Kidney (tissue), 14 donors: ENCODE measurements around the gene KIF5A. TPM values are rescaled to one million over a fixed set of nuclear protein-coding genes. Genes with fewer than 3 reads are reported as not detected.

Experiments used
- DNase-seq, 5 donors: peaks; one replicate each; pipeline ENCODE4 v3.0.0-alpha.2; 2013 to 2020
- FAIRE-seq: peaks from 2 replicates; lab custom pipeline; 2012; peaks lifted over from hg19 to GRCh38; lab: Jason Lieb, UNC
- H3K27ac ChIP-seq, 2 donors: one replicate each; pipeline ENCODE4 v1.7.0; 2013; ENCODE audit warnings: low read depth in 2 of 2, low read length in 2 of 2, inconsistent platforms in 1 of 2
- H3K27me3 ChIP-seq: one replicate; pipeline ENCODE4 v1.7.1; 2013; ENCODE audit warnings: low read length, inconsistent platforms; ENCODE audit not compliant: control insufficient read depth, insufficient read depth
- H3K36me3 ChIP-seq, 3 donors: one replicate each; pipeline versions ENCODE4 v1.7.0 to v1.7.1; 2013; ENCODE audit warnings: low read length in 3 of 3, control low read depth in 1 of 3, inconsistent platforms in 1 of 3; ENCODE audit not compliant: insufficient read depth in 3 of 3, control insufficient read depth in 2 of 3
- H3K4me1 ChIP-seq, 3 donors: one replicate each; pipeline versions ENCODE4 v1.7.0 to v1.7.1; 2013; ENCODE audit warnings: low read length in 3 of 3, inconsistent platforms in 1 of 3, low read depth in 1 of 3; ENCODE audit not compliant: control insufficient read depth in 2 of 3, insufficient read depth in 2 of 3
- H3K4me3 ChIP-seq, 3 donors: one replicate each; pipeline versions ENCODE4 v1.7.0 to v1.8.1; 2013; ENCODE audit warnings: low read length in 3 of 3, control low read depth in 1 of 3, inconsistent platforms in 1 of 3
- H3K9ac ChIP-seq, 3 donors: one replicate each; pipeline versions ENCODE4 v1.7.0 to v1.7.1; 2013; ENCODE audit warnings: low read length in 3 of 3, control low read depth in 1 of 3, inconsistent platforms in 1 of 3
- H3K9me3 ChIP-seq, 3 donors: one replicate each; pipeline versions ENCODE4 v1.7.0 to v1.7.1; 2013; ENCODE audit warnings: low read length in 3 of 3, control low read depth in 1 of 3, inconsistent platforms in 1 of 3; ENCODE audit not compliant: control insufficient read depth in 2 of 3, insufficient read depth in 1 of 3
- intact Hi-C: fragments of 100-400 bp; cut with DNase I; formaldehyde crosslinking; loops from one replicate; pipeline ENCODE4 v1.11.1; 2022
- polyA plus RNA-seq: library from polyadenylated mRNA; stranded (reverse); fragments of 350-450 nt; fragmentation: Illumina TruSeq; extraction: RNeasy Lipid Tissue Mini Kit (QIAGEN cat#74804); gene quantifications from one replicate; pipeline ENCODE4 v1.2.3, GENCODE V29; 2014; ENCODE audit warnings: low read depth, low replicate concordance; ENCODE audit not compliant: insufficient read depth
- total RNA-seq: library from RNA; stranded (reverse); fragmentation: NEBNext Ultra II Directional; extraction: Animal tissue kit (Norgen Biotek cat#: 25700); gene quantifications from one replicate; pipeline ENCODE4 v1.2.1, GENCODE V29; 2021
- TF ChIP-seq, protein P1 (sequence below): IDR thresholded peaks from 3 replicates; pipeline ENCODE4 v1.5.1; 2012; ENCODE audit warnings: mild to moderate bottlenecking, moderate library complexity, borderline replicate concordance; ENCODE audit not compliant: insufficient read depth; ENCODE audit errors: extremely low read depth
- donor health status: control.
- donor health status: control.
- donor health status: control.
- donor health status: control.
- donor health status: control.
- donor health status: DM: yes; HTN: yes; CAD: no.
- donor health status: Normal renal cell carcinoma (clear cell type).

Gene KIF5A
- total and polyA plus RNA-seq, 2 donors from 2014 or later, result 0.69 to 1.3 TPM

DNA sequence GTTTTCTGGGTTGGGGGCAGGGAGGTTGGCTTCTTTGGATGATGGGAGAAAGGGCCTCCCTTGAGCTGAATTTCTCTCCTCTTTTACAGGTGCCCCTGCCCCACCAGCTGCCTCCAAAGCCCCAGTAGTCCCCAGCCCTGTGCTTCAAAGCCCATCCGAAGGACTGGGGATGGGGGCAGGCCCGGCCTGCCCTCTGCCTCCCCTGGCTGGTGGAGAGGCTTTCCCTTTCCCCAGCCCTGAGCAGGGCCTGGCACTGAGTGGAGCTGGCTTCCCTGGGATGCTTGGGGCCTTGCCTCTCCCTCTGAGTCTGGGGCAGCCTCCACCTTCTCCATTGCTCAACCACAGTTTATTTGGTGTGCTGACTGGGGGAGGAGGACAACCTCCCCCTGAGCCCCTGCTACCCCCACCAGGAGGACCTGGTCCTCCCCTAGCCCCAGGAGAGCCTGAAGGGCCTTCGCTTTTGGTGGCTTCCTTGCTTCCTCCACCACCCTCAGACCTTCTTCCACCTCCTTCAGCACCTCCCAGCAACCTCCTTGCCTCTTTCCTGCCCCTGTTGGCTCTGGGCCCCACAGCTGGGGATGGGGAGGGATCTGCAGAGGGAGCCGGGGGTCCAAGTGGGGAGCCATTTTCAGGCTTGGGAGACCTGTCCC lies 23.2 kb upstream of the KIF5A start:
- DNase-seq (no peak), FAIRE-seq (no peak)
- TF ChIP-seq, protein P1, sequence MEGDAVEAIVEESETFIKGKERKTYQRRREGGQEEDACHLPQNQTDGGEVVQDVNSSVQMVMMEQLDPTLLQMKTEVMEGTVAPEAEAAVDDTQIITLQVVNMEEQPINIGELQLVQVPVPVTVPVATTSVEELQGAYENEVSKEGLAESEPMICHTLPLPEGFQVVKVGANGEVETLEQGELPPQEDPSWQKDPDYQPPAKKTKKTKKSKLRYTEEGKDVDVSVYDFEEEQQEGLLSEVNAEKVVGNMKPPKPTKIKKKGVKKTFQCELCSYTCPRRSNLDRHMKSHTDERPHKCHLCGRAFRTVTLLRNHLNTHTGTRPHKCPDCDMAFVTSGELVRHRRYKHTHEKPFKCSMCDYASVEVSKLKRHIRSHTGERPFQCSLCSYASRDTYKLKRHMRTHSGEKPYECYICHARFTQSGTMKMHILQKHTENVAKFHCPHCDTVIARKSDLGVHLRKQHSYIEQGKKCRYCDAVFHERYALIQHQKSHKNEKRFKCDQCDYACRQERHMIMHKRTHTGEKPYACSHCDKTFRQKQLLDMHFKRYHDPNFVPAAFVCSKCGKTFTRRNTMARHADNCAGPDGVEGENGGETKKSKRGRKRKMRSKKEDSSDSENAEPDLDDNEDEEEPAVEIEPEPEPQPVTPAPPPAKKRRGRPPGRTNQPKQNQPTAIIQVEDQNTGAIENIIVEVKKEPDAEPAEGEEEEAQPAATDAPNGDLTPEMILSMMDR, result no peak
- H3K27me3 ChIP-seq, result no peaks in the 10 kb centered on the region
- no peak overlapping the region for H3K9ac ChIP-seq
- H3K4me3 ChIP-seq, result no peak overlapping the region
- no peaks in the 10 kb centered on the region for H3K9me3 ChIP-seq
- peaks cover 2 to 51% (median 13%) of the 10 kb centered on the region in 3 donors for H3K36me3 ChIP-seq
- H3K4me1 ChIP-seq, result peaks cover 3 to 21% (median 17%) of the 10 kb centered on the region in 3 donors
- no peak overlapping the region for H3K27ac ChIP-seq
- intact Hi-C loops, result no loop called here

DNA sequence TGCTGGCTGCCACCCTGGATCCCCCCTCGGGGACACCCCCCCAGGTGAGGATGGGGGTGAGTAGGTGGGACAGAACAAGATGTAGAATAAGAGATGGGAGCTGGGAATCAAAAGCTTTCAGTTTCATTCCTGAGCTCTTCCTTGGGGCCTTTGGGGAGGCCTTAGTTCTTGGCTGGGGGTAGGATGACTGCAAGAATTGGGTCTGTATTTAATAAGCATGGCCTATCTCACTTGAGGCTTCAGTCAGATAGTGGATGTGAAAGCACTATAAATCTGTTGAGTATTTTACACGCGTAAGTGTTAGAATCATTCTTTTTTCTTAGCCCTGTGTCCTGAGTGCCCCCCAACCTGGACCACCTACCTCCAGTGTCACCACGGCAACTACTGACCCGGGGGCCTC lies 22.7 kb upstream of the KIF5A start:
- no peak for DNase-seq
- peaks cover under 1 to 17% (median 12%) of the 10 kb centered on the region in 3 donors for H3K4me1 ChIP-seq
- no peak overlapping the region for H3K9ac ChIP-seq
- FAIRE-seq, result no peak
- no peaks in the 10 kb centered on the region for H3K9me3 ChIP-seq
- intact Hi-C loops, result no loop called here
- peaks cover 7 to 57% (median 19%) of the 10 kb centered on the region in 3 donors for H3K36me3 ChIP-seq
- H3K4me3 ChIP-seq, result no peak overlapping the region
- H3K27me3 ChIP-seq, result no peaks in the 10 kb centered on the region
- no peak overlapping the region for H3K27ac ChIP-seq
- TF ChIP-seq, protein P1, result no peak

DNA sequence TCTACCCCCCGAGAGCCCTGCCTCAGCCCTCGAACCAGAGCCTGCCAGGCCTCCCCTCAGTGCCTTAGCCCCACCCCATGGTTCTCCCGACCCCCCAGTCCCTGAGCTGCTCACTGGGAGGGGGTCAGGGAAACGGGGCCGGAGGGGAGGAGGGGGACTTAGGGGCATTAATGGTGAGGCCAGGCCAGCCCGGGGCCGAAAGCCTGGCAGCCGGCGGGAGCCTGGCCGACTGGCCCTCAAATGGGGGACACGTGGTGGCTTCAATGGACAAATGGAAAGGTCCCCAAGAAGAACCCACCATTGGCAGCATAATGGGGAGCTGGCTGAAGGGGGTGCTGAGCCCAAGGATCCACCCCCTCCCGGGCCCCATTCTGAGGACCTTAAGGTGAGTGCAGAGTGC lies 21.7 kb upstream of the KIF5A start:
- Histone ChIP-seq H3K4me1 (peaks cover 0 to 16% (median 11%) of the 10 kb centered on the region in 3 donors), H3K36me3 (peaks cover 14 to 66% (median 27%) of the 10 kb centered on the region in 3 donors), H3K9ac (no peak overlapping the region), H3K9me3 (no peaks in the 10 kb centered on the region), H3K4me3 (no peak overlapping the region), H3K27me3 (no peaks in the 10 kb centered on the region), H3K27ac (no peak overlapping the region)
- TF ChIP-seq, protein P1, result no peak
- DNase-seq, result no peak
- intact Hi-C loops, result no loop called here
- no peak for FAIRE-seq
